ENCODE data around the gene CA11.

CA11 gene

DNA sequence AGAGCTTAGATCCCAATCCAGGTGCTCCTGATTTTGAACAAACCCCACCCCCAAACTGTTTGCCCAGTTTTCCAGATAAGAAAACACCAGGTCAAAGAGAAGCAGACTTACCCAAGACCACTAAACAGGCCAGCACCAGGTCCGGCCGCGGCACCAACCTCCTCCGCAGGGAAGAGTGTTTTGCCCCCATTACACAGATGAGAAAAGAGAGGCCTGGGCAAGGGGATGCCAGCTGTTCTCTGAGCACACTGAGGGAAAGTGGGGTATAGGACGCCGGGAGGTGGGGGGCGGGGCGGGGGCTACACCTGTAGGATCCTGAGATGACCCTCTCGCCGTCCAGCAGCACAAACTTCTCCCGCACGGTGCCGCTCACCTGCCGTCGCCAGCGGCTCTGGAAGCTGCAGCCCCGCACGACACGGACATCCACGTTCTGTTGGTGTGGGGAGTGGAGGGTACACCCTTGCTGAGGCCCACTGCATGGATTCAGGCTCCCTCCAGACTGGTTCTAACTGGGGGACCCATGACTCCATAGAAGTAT lies 36.3 kb downstream of the CA11 start:
- TF ChIP-seq, protein P1, sequence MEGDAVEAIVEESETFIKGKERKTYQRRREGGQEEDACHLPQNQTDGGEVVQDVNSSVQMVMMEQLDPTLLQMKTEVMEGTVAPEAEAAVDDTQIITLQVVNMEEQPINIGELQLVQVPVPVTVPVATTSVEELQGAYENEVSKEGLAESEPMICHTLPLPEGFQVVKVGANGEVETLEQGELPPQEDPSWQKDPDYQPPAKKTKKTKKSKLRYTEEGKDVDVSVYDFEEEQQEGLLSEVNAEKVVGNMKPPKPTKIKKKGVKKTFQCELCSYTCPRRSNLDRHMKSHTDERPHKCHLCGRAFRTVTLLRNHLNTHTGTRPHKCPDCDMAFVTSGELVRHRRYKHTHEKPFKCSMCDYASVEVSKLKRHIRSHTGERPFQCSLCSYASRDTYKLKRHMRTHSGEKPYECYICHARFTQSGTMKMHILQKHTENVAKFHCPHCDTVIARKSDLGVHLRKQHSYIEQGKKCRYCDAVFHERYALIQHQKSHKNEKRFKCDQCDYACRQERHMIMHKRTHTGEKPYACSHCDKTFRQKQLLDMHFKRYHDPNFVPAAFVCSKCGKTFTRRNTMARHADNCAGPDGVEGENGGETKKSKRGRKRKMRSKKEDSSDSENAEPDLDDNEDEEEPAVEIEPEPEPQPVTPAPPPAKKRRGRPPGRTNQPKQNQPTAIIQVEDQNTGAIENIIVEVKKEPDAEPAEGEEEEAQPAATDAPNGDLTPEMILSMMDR (IDR thresholded peaks at IDR 0.05): no peak

DNA sequence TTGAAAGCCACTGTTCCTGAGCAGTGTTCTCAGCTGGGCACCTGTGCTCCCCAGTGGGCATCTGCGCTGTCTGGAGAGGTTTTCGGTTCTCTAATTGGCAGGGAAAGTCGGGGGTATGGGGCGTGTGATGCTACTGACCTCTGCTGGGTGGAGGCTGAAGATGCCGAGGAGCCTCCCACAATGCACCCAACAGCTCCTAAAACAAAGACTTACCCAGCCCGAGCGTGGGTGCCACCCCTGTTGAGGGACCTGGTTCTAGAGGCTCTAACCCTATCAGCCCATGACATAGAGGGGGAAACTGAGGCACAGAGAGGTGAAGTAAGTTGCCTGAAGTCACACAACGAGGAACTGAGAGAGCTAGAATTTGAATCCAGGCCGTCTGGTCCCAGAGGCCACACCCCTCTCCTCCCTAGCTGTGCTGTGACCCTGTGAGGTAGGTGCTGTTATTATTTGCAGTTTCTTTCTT lies 37.2 kb downstream of the CA11 start:
- Histone ChIP-seq H3K4me3 (ENCODE audit: low read depth in 1 of 2, low read length in 1 of 2) (no peak overlapping the region), H3K27me3 (no peaks in the 10 kb centered on the region), H3K9me3 (no peaks in the 10 kb centered on the region), H3K4me1 (ENCODE audit: control insufficient read depth in 1 of 2, insufficient read depth in 1 of 2, low read depth in 1 of 2, low read length in 1 of 2) (no peaks in the 10 kb centered on the region), H3K27ac (no peak overlapping the region), H3K36me3 (no peaks in the 10 kb centered on the region)
- TF ChIP-seq, protein P1 (IDR thresholded peaks at IDR 0.05): no peak

More for the DNA sequence above, 36.3 kb downstream of the CA11 start:
- H3K4me1 ChIP-seq (ENCODE audit: control insufficient read depth in 1 of 2, insufficient read depth in 1 of 2, low read depth in 1 of 2, low read length in 1 of 2): no peaks in the 10 kb centered on the region
- H3K27ac ChIP-seq: no peak overlapping the region
- H3K36me3 ChIP-seq: peaks cover 3% of the 10 kb centered on the region
- no peaks in the 10 kb centered on the region for H3K27me3 ChIP-seq
- H3K4me3 ChIP-seq (ENCODE audit: low read depth in 1 of 2, low read length in 1 of 2): no peak overlapping the region
- H3K9me3 ChIP-seq: no peaks in the 10 kb centered on the region

DNA sequence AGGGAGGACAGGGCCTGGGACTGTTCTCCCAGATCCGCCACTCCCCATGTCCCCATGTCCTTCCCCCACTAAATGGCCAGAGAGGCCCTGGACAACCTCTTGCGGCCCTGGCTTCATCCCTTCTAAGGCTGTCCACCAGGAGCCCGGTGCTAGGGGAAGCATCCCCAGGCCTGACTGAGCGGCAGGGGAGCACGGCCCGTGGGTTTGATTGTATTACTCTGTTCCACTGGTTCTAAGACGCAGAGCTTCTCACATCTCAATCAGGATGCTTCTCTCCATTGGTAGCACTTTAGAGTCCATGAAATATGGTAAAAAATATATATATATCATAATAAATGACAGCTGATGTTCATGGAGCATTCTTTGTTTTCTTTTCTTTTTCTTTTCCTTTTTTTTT lies 38.6 kb downstream of the CA11 start:
- H3K36me3 ChIP-seq: no peaks in the 10 kb centered on the region
- no peaks in the 10 kb centered on the region for H3K27me3 ChIP-seq
- TF ChIP-seq, protein P1 (IDR thresholded peaks at IDR 0.05): no peak
- no peaks in the 10 kb centered on the region for H3K9me3 ChIP-seq
- H3K27ac ChIP-seq: no peak overlapping the region
- H3K4me1 ChIP-seq (ENCODE audit: control insufficient read depth in 1 of 2, insufficient read depth in 1 of 2, low read depth in 1 of 2, low read length in 1 of 2): no peaks in the 10 kb centered on the region
- H3K4me3 ChIP-seq (ENCODE audit: low read depth in 1 of 2, low read length in 1 of 2): no peak overlapping the region

DNA sequence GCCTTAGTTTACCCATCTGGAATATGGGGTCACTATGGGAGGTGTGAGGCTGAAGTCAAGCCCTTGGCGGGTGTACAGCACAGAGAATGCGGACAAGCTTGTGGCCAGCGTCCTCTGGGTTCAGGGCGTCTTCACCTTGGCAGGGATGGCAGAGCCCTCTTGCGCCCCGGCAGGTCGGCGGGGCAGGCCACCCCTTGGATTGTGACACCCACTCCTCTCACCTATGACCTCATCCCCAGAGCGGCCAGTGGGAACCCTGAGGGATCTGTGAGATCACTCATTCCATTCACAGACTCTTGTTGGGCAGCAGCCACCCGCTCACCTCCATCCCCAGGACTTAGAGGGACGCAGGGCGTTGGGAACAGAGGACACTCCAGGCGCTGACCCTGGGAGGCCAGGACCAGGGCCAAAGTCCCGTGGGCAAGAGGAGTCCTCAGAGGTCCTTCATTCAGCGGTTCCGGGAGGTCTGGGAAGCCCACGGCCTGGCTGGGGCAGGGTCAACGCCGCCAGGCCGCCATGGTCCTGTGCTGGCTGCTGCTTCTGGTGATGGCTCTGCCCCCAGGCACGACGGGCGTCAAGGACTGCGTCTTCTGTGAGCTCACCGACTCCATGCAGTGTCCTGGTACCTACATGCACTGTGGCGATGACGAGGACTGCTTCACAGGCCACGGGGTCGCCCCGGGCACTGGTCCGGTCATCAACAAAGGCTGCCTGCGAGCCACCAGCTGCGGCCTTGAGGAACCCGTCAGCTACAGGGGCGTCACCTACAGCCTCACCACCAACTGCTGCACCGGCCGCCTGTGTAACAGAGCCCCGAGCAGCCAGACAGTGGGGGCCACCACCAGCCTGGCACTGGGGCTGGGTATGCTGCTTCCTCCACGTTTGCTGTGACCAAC lies 39.3 kb downstream of the CA11 start, which contains the start of gene SPACA4:
SPACA4 (plus strand) TSS at position 280 of the 896 bp plus-strand sequence; CDS start at position 517, 237 bp downstream.
- TF ChIP-seq, protein P1 (IDR thresholded peaks at IDR 0.05): no peak

DNA sequence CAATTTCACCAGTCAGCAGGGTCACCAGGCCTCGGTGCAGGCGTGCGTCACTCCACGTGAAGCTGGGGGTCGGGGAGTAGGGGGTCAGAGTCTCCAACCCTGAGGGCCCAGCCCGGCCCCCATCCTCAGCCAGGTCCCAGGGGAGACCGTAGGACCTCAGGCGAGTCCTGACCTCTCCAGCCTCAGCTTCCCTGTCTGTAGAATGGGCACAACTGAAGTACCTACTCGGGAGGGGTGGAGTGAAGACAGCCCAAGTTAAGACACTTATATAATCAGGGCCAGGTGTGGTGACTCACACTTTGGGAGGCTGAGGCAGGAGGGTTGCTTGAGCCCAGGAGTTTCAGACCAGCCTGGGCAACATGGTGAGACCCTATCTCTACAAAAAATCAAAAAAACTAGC lies 42.1 kb downstream of the CA11 start:
- Histone ChIP-seq H3K4me1 (ENCODE audit: control insufficient read depth in 1 of 2, insufficient read depth in 1 of 2, low read depth in 1 of 2, low read length in 1 of 2) (no peaks in the 10 kb centered on the region), H3K27me3 (no peaks in the 10 kb centered on the region), H3K36me3 (no peaks in the 10 kb centered on the region), H3K9me3 (no peaks in the 10 kb centered on the region), H3K27ac (no peak overlapping the region), H3K4me3 (ENCODE audit: low read depth in 1 of 2, low read length in 1 of 2) (no peak overlapping the region)
- TF ChIP-seq, protein P1 (IDR thresholded peaks at IDR 0.05): no peak

More for the DNA sequence above, 39.3 kb downstream of the CA11 start, which contains the start of gene SPACA4:
- H3K9me3 ChIP-seq: no peaks in the 10 kb centered on the region
- no peak within 1 kb of the TSS for H3K27ac ChIP-seq
- H3K36me3 ChIP-seq: no peaks in the 10 kb centered on the region
- H3K4me3 ChIP-seq (ENCODE audit: low read depth in 1 of 2, low read length in 1 of 2): no peak within 1 kb of the TSS
- no peaks in the 10 kb centered on the region for H3K4me1 ChIP-seq (ENCODE audit: control insufficient read depth in 1 of 2, insufficient read depth in 1 of 2, low read depth in 1 of 2, low read length in 1 of 2)
- H3K27me3 ChIP-seq: no peaks in the 10 kb centered on the region
